Breast epithelium (tissue), 3 donors: ENCODE data around the gene ATG7.

ENCODE experiments used
- POLR2A ChIP-seq: fragments of 450-650 bp; IDR thresholded peaks from one replicate; pipeline ENCODE4 v1.6.1; 2016; ENCODE audit warnings: antibody characterized with exemption, mild to moderate bottlenecking, moderate library complexity
- TF ChIP-seq, protein P1 (sequence below), 3 donors: fragments of 450-650 bp; IDR thresholded peaks; one replicate each; pipeline ENCODE4 v1.5.1; 2016 to 2017; ENCODE audit warnings: antibody characterized with exemption in 3 of 3, mild to moderate bottlenecking in 3 of 3, moderate library complexity in 3 of 3

DNA sequence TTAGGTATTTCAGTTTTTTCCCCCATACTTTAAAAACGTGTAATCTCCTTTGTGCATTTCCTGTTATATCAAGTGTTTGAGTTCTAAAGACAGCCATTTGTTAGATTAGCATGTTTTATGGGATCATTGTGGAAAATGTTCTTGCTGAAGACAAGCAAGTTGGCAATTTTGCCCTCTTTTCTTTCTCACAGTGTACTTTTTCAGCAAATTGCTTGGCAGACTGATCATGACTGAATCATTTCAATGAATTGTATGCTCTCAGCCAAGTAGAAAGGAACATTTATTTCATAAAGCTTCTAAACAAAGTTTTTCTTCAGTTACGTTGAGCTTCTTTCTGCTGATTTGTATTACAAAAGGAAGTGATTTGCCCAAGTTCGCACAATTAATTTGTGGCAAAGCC lies 51.6 kb downstream of the ATG7 start:
- TF ChIP-seq, protein P1, sequence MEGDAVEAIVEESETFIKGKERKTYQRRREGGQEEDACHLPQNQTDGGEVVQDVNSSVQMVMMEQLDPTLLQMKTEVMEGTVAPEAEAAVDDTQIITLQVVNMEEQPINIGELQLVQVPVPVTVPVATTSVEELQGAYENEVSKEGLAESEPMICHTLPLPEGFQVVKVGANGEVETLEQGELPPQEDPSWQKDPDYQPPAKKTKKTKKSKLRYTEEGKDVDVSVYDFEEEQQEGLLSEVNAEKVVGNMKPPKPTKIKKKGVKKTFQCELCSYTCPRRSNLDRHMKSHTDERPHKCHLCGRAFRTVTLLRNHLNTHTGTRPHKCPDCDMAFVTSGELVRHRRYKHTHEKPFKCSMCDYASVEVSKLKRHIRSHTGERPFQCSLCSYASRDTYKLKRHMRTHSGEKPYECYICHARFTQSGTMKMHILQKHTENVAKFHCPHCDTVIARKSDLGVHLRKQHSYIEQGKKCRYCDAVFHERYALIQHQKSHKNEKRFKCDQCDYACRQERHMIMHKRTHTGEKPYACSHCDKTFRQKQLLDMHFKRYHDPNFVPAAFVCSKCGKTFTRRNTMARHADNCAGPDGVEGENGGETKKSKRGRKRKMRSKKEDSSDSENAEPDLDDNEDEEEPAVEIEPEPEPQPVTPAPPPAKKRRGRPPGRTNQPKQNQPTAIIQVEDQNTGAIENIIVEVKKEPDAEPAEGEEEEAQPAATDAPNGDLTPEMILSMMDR (IDR thresholded peaks at IDR 0.05): no peak
- TF ChIP-seq POLR2A: no peak
